DND-41 (cell line): ENCODE results near the gene ORM1.
"Not testable (repeated sequence)": the region's sequence is repeated elsewhere in the genome, so short reads cannot be mapped to it uniquely, and the experiment has no call there.

Experiments
- CTCF ChIP-seq: IDR thresholded peaks from 2 replicates; pipeline ENCODE4 v1.5.1; 2012; ENCODE audit warnings: borderline replicate concordance, low read length, moderate library complexity, mild to moderate bottlenecking; ENCODE audit not compliant: poor library complexity, severe bottlenecking; ENCODE audit errors: extremely low read depth
- EZH2 ChIP-seq: IDR thresholded peaks from 3 replicates; pipeline ENCODE4 v1.6.1; 2012; ENCODE audit warnings: borderline replicate concordance, low read depth, mild to moderate bottlenecking, moderate library complexity, low read length, inconsistent platforms; ENCODE audit not compliant: severe bottlenecking

- TF ChIP-seq CTCF, EZH2: not testable (repeated sequence)
Measured at GRCh38 chr9:114332474-114333040, 9.7 kb downstream of the ORM1 start.
